ENCODE results near the gene TGFBR3.

The TGFBR3 gene

GRCh38 chr1:91711504-91712247 lies 174.3 kb downstream of the TGFBR3 start:
- no peak overlapping the region for H3K4me3 ChIP-seq (ENCODE audit: low read depth, low read length)
- peaks cover 0 to 41% of the 10 kb centered on the region in 2 experiments; a peak in 1 of 3 replicates for H3K36me3 ChIP-seq (ENCODE audit: control insufficient read depth in 2 of 2, insufficient read depth in 1 of 2, low read length in 2 of 2)
- ChIA-PET CTCF (interaction anchor here (0.6 kb wide), 1 partner anchor 1583 kb away, joined by 3 read pairs; no protein-coding TSS in a partner anchor), POLR2A (no interaction called here)
- no peak for TF ChIP-seq ZNF580 (tag by site-specific recombination; IDR thresholded peaks at IDR 0.05)
- no peak for TF ChIP-seq IKZF3 (tag by site-specific recombination; IDR thresholded peaks at IDR 0.05)
- H3K9me3 ChIP-seq (ENCODE audit: control insufficient read depth, insufficient read depth, low read depth, low read length): no peaks in the 10 kb centered on the region
- no peak overlapping the region for H3K27ac ChIP-seq (ENCODE audit: extremely low read depth, low read depth, low read length)
- H3K4me1 ChIP-seq (ENCODE audit: control insufficient read depth, insufficient read depth, low read length): no peaks in the 10 kb centered on the region

- H3K27ac ChIP-seq (ENCODE audit: extremely low read depth, low read depth, low read length): no peak overlapping the region
- H3K4me1 ChIP-seq (ENCODE audit: control insufficient read depth, insufficient read depth, low read length): no peaks in the 10 kb centered on the region
- ChIA-PET POLR2A (interaction anchor here (0.7 kb wide), 1 partner anchor 209 kb away, joined by 3 read pairs; no protein-coding TSS in a partner anchor), CTCF (no interaction called here)
- no peaks in the 10 kb centered on the region for H3K9me3 ChIP-seq (ENCODE audit: control insufficient read depth, insufficient read depth, low read depth, low read length)
- no peak for TF ChIP-seq ZNF558 (tag by site-specific recombination; IDR thresholded peaks at IDR 0.05)
- no peak for TF ChIP-seq INSM2 (tag by site-specific recombination; IDR thresholded peaks at IDR 0.05)
- TF ChIP-seq ZNF530 (tag by site-specific recombination; IDR thresholded peaks at IDR 0.05; ENCODE audit: low read depth): no peak
- TF ChIP-seq ZBTB44 (tag by site-specific recombination; IDR thresholded peaks at IDR 0.05): no peak
- no peak for TF ChIP-seq REST (tag by site-specific recombination; IDR thresholded peaks at IDR 0.05)
- TF ChIP-seq ZNF157 (tag by site-specific recombination; IDR thresholded peaks at IDR 0.05): no peak
- no peak for TF ChIP-seq BCL6B (tag by site-specific recombination; IDR thresholded peaks at IDR 0.05)
- TF ChIP-seq ZNF248 (tag by site-specific recombination; IDR thresholded peaks at IDR 0.05): no peak
- no peak for TF ChIP-seq ZBTB7A (tag by site-specific recombination; IDR thresholded peaks at IDR 0.05; ENCODE audit: low read depth)
- TF ChIP-seq ZNF549 (tag by site-specific recombination; IDR thresholded peaks at IDR 0.05): no peak
- peaks cover 0 to 33% of the 10 kb centered on the region in 2 experiments; a peak in 1 of 3 replicates for H3K36me3 ChIP-seq (ENCODE audit: control insufficient read depth in 2 of 2, insufficient read depth in 1 of 2, low read length in 2 of 2)
- H3K4me3 ChIP-seq (ENCODE audit: low read depth, low read length): no peak overlapping the region
Measured at GRCh38 chr1:91710261-91710660, 175.7 kb downstream of the TGFBR3 start.
